Measurements from ENCODE around the gene TGM2.

The TGM2 gene

GRCh38 chr20:38184101-38184500 is 19.0 kb upstream of the TGM2 start:
- Histone ChIP-seq H3K4me1 (ENCODE audit: insufficient read depth, low read length) (no peaks in the 10 kb centered on the region), H3K36me3 (ENCODE audit: insufficient read depth, low read length) (no peaks in the 10 kb centered on the region), H3K9me3 (ENCODE audit: low read length) (no peaks in the 10 kb centered on the region), H3K27me3 (ENCODE audit: control insufficient read depth in 1 of 2, insufficient read depth in 2 of 2, low read length in 2 of 2) (no peaks in the 10 kb centered on the region), H3K9ac (ENCODE audit: low read length) (no peak overlapping the region), H3K27ac (ENCODE audit: low read depth, low read length) (no peak overlapping the region), H3K4me3 (ENCODE audit: low read depth in 1 of 2, low read length in 2 of 2) (no peak overlapping the region)

GRCh38 chr20:38181971-38182370 is 16.9 kb upstream of the TGM2 start:
- Histone ChIP-seq H3K9me3 (ENCODE audit: low read length) (no peaks in the 10 kb centered on the region), H3K36me3 (ENCODE audit: insufficient read depth, low read length) (no peaks in the 10 kb centered on the region), H3K27ac (ENCODE audit: low read depth, low read length) (no peak overlapping the region), H3K9ac (ENCODE audit: low read length) (no peak overlapping the region), H3K4me3 (ENCODE audit: low read depth in 1 of 2, low read length in 2 of 2) (no peak overlapping the region), H3K27me3 (ENCODE audit: control insufficient read depth in 1 of 2, insufficient read depth in 2 of 2, low read length in 2 of 2) (no peaks in the 10 kb centered on the region), H3K4me1 (ENCODE audit: insufficient read depth, low read length) (no peaks in the 10 kb centered on the region)

DNA sequence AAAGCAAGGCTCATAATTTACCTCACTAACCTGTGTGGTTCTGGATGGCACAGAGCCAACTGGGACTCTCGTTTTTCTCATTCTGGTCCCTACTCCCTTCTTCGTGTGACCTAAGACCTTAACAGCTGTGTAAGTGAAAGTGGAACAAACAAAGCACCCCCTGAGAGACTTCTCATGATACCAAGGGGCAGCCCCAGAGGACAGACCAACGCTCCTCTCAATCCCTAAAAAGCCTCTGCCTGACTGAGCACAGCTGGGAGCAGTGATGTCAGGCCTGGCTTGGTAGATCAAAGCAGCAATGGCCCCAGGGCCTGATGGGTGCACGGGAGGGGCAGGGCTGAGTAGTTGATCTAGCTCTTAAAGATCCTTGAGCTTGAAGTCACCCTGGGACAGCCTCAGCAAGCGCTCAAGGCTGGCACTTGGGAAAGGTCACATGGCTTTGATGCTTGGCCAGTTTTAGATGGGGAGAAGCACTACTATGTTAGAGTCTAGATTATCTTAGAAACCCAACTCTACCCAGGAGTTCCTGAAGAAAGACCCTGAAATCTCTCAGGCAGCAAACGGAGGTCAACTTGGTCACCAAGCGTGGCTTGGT is 16.2 kb upstream of the TGM2 start:
- Histone ChIP-seq H3K27me3 (ENCODE audit: control insufficient read depth in 1 of 2, insufficient read depth in 2 of 2, low read length in 2 of 2) (no peaks in the 10 kb centered on the region), H3K27ac (ENCODE audit: low read depth, low read length) (no peak overlapping the region), H3K9ac (ENCODE audit: low read length) (no peak overlapping the region), H3K36me3 (ENCODE audit: insufficient read depth, low read length) (no peaks in the 10 kb centered on the region), H3K4me3 (ENCODE audit: low read depth in 1 of 2, low read length in 2 of 2) (no peak overlapping the region), H3K4me1 (ENCODE audit: insufficient read depth, low read length) (no peaks in the 10 kb centered on the region), H3K9me3 (ENCODE audit: low read length) (no peaks in the 10 kb centered on the region)

DNA sequence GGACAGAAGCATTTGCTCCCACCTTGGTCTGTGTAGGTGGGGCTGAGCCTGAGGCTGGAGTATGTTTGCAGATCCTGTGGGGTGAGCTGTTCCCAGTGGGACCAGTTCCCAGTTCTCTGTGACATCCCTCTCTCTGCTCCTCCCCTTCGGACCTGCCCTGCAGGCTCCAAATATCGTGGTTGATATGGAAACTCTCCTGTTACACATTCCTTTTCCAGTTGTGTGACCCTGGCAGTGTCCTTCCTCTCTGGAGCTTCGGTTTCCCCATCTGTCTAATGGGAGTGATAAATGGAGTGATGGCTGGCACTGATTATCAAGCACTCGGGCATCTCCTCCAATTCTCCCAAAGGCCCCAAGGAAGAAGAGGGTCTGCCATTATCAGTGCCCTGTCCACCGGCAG is 15.7 kb upstream of the TGM2 start:
- H3K9me3 ChIP-seq (ENCODE audit: low read length), result no peaks in the 10 kb centered on the region
- no peaks in the 10 kb centered on the region for H3K27me3 ChIP-seq (ENCODE audit: control insufficient read depth in 1 of 2, insufficient read depth in 2 of 2, low read length in 2 of 2)
- H3K9ac ChIP-seq (ENCODE audit: low read length), result no peak overlapping the region
- H3K4me1 ChIP-seq (ENCODE audit: insufficient read depth, low read length), result no peaks in the 10 kb centered on the region
- H3K4me3 ChIP-seq (ENCODE audit: low read depth in 1 of 2, low read length in 2 of 2), result no peak overlapping the region
- no peaks in the 10 kb centered on the region for H3K36me3 ChIP-seq (ENCODE audit: insufficient read depth, low read length)
- H3K27ac ChIP-seq (ENCODE audit: low read depth, low read length), result no peak overlapping the region

DNA sequence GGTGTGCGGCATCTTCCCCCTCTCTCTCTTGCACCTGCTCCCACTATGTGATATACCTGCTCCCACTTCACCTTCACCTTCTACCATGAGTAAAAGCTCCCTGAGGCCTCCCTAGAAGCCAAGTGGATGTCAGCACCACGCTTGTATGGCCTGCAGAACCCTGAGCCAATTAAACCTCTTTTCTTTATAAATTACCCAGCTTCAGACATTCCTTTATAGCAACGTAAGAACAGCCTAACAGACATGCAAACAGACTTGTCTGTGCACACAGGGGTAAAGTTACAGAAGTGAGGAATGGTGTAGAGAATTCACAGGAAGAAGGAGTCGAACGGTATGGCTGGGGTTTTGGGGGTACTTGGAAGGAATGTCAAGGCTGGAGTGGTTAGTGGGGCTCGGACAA is 14.8 kb upstream of the TGM2 start:
- Histone ChIP-seq H3K9ac (ENCODE audit: low read length) (no peak overlapping the region), H3K27me3 (ENCODE audit: control insufficient read depth in 1 of 2, insufficient read depth in 2 of 2, low read length in 2 of 2) (no peaks in the 10 kb centered on the region), H3K9me3 (ENCODE audit: low read length) (no peaks in the 10 kb centered on the region), H3K4me3 (ENCODE audit: low read depth in 1 of 2, low read length in 2 of 2) (no peak overlapping the region), H3K36me3 (ENCODE audit: insufficient read depth, low read length) (no peaks in the 10 kb centered on the region), H3K4me1 (ENCODE audit: insufficient read depth, low read length) (no peaks in the 10 kb centered on the region), H3K27ac (ENCODE audit: low read depth, low read length) (no peak overlapping the region)

GRCh38 chr20:38178581-38178980 is 13.5 kb upstream of the TGM2 start:
- Histone ChIP-seq H3K4me3 (ENCODE audit: low read depth in 1 of 2, low read length in 2 of 2) (no peak overlapping the region), H3K9ac (ENCODE audit: low read length) (no peak overlapping the region), H3K27ac (ENCODE audit: low read depth, low read length) (no peak overlapping the region), H3K9me3 (ENCODE audit: low read length) (no peaks in the 10 kb centered on the region), H3K27me3 (ENCODE audit: control insufficient read depth in 1 of 2, insufficient read depth in 2 of 2, low read length in 2 of 2) (no peaks in the 10 kb centered on the region), H3K36me3 (ENCODE audit: insufficient read depth, low read length) (no peaks in the 10 kb centered on the region), H3K4me1 (ENCODE audit: insufficient read depth, low read length) (no peaks in the 10 kb centered on the region)

- H3K27me3 ChIP-seq (ENCODE audit: control insufficient read depth in 1 of 2, insufficient read depth in 2 of 2, low read length in 2 of 2), result no peaks in the 10 kb centered on the region
- H3K9ac ChIP-seq (ENCODE audit: low read length), result no peak overlapping the region
- no peak overlapping the region for H3K27ac ChIP-seq (ENCODE audit: low read depth, low read length)
- no peak overlapping the region for H3K4me3 ChIP-seq (ENCODE audit: low read depth in 1 of 2, low read length in 2 of 2)
- no peaks in the 10 kb centered on the region for H3K36me3 ChIP-seq (ENCODE audit: insufficient read depth, low read length)
- no peaks in the 10 kb centered on the region for H3K4me1 ChIP-seq (ENCODE audit: insufficient read depth, low read length)
- no peaks in the 10 kb centered on the region for H3K9me3 ChIP-seq (ENCODE audit: low read length)
Observed at GRCh38 chr20:38178065-38178491, 13.0 kb upstream of the TGM2 start.

DNA sequence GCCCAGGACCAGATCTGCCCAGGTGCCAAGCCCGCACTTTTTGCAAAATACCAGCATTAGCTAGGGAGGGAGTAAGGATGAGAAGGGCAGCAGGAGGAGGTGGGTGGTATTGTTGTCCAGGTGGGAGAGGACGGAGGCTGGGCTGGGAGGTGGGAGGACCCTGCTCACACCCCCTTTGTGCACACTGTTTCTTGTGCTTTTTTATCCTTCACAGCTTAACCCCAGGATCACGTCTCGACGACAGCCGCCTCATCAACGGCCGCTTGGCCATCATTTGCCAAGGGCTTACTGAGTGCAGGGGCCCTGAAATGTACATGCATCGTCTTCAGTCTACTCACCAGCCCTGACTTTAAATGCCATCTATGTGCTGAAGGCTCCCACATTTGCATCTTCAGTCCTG is 12.1 kb upstream of the TGM2 start:
- H3K27me3 ChIP-seq (ENCODE audit: control insufficient read depth in 1 of 2, insufficient read depth in 2 of 2, low read length in 2 of 2), result no peaks in the 10 kb centered on the region
- H3K4me3 ChIP-seq (ENCODE audit: low read depth in 1 of 2, low read length in 2 of 2), result no peak overlapping the region
- H3K36me3 ChIP-seq (ENCODE audit: insufficient read depth, low read length), result no peaks in the 10 kb centered on the region
- H3K9me3 ChIP-seq (ENCODE audit: low read length), result no peaks in the 10 kb centered on the region
- H3K9ac ChIP-seq (ENCODE audit: low read length), result no peak overlapping the region
- H3K27ac ChIP-seq (ENCODE audit: low read depth, low read length), result no peak overlapping the region
- H3K4me1 ChIP-seq (ENCODE audit: insufficient read depth, low read length), result no peaks in the 10 kb centered on the region

DNA sequence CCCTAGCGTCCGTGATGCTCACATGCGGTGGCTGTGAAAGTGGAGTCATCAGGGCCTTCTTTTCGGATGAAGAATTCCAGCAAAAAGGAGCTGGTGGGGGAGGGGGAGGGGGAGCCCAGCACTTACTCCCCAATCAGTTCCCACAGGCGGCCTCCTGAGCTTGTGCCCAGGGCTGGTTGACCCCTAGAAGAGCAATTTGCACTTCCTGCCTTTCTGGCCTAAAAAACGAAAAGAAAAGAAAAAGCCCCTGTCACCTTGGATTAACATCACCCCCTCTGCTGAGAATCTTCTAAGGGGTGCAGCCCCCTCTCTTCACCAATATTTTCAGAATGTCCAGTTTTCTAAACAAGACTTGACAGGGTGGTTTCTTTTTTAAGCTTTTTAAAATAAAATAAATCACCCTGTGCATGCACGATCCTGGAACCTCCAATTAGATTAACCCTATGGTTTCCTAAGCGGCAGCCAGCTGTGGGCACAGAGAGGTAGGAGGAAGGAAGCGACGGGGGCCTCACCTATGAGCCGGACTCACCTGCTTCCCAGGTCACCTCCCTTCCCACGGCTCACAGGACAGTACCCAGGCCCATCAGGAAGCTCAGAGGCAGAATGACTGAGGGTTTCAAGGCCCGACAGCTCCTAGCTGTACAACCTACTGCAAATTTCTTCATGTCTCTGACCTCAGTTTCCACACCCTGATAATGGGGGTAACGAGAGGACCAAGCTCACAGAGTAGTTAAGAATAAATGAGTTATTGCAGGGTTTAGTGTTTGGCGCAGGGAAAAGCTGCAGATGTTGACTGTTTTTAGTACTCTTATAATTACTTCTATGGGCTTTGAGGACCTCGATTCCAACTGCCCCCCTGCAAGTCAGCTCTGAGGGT is 10.5 kb upstream of the TGM2 start:
- Histone ChIP-seq H3K27ac (ENCODE audit: low read depth, low read length) (no peak overlapping the region), H3K36me3 (ENCODE audit: insufficient read depth, low read length) (no peaks in the 10 kb centered on the region), H3K9ac (ENCODE audit: low read length) (no peak overlapping the region), H3K27me3 (ENCODE audit: control insufficient read depth in 1 of 2, insufficient read depth in 2 of 2, low read length in 2 of 2) (no peaks in the 10 kb centered on the region), H3K9me3 (ENCODE audit: low read length) (no peaks in the 10 kb centered on the region), H3K4me1 (ENCODE audit: insufficient read depth, low read length) (no peaks in the 10 kb centered on the region), H3K4me3 (ENCODE audit: low read depth in 1 of 2, low read length in 2 of 2) (no peak overlapping the region)

GRCh38 chr20:38173237-38174156 is 8.4 kb upstream of the TGM2 start:
- Histone ChIP-seq H3K27me3 (ENCODE audit: control insufficient read depth in 1 of 2, insufficient read depth in 2 of 2, low read length in 2 of 2) (no peaks in the 10 kb centered on the region), H3K36me3 (ENCODE audit: insufficient read depth, low read length) (no peaks in the 10 kb centered on the region), H3K4me1 (ENCODE audit: insufficient read depth, low read length) (no peaks in the 10 kb centered on the region), H3K27ac (ENCODE audit: low read depth, low read length) (no peak overlapping the region), H3K4me3 (ENCODE audit: low read depth in 1 of 2, low read length in 2 of 2) (no peak overlapping the region), H3K9me3 (ENCODE audit: low read length) (no peaks in the 10 kb centered on the region), H3K9ac (ENCODE audit: low read length) (no peak overlapping the region)

DNA sequence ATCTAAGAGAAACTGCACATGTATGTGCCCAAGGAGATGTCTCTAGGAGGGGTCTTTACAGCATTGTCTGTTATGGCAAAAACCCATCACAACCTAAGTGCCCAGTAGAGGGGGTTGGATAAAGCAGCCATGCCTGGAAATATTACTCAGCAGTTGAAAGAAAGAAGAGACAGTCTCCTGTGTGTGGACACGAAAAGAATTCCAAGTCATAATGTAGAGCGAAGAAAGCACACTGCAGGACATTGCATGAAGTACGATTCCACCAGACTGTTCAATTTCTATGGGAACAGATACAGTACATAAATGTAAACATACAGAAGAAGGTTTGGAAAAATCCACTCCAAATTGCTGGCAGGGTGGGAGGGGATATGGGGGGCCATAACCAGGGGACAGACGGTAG is 7.3 kb upstream of the TGM2 start:
- Histone ChIP-seq H3K27me3 (ENCODE audit: control insufficient read depth in 1 of 2, insufficient read depth in 2 of 2, low read length in 2 of 2) (no peaks in the 10 kb centered on the region), H3K36me3 (ENCODE audit: insufficient read depth, low read length) (no peaks in the 10 kb centered on the region), H3K9ac (ENCODE audit: low read length) (no peak overlapping the region), H3K9me3 (ENCODE audit: low read length) (no peaks in the 10 kb centered on the region), H3K4me3 (ENCODE audit: low read depth in 1 of 2, low read length in 2 of 2) (no peak overlapping the region), H3K4me1 (ENCODE audit: insufficient read depth, low read length) (no peaks in the 10 kb centered on the region), H3K27ac (ENCODE audit: low read depth, low read length) (no peak overlapping the region)

Measured in muscle layer of colon (tissue), 2 donors.